GM21529 (cell line): ENCODE results near the gene KCNJ16.
A peak's percentile ranks its signal among the peaks of the same experiment; 100 is the strongest.

Source experiments
- ATAC-seq: cut with Tn5 transposase; IDR thresholded peaks from one replicate; pipeline ENCODE4 v1.9.1; 2021; ENCODE audit not compliant: unreplicated experiment

KCNJ16 gene

GRCh38 chr17:70124723-70125122, 49.7 kb downstream of the KCNJ16 start:
- ATAC-seq: no peak

GRCh38 chr17:70127221-70127873, 52.3 kb downstream of the KCNJ16 start:
- ATAC-seq: no peak

GRCh38 chr17:70128727-70129238, 53.8 kb downstream of the KCNJ16 start:
- no peak for ATAC-seq

GRCh38 chr17:70130289-70130688, 55.3 kb downstream of the KCNJ16 start:
- no peak for ATAC-seq

GRCh38 chr17:70132505-70132904, 57.5 kb downstream of the KCNJ16 start:
- no peak for ATAC-seq

GRCh38 chr17:70134042-70134441, 59.0 kb downstream of the KCNJ16 start:
- ATAC-seq: no peak

GRCh38 chr17:70134777-70135176, 59.8 kb downstream of the KCNJ16 start:
- ATAC-seq: no peak

GRCh38 chr17:70136131-70136530, 61.1 kb downstream of the KCNJ16 start:
- no peak for ATAC-seq

- ATAC-seq: peak; percentile 100
Observed at GRCh38 chr17:70137451-70138230, 62.6 kb downstream of the KCNJ16 start.

- ATAC-seq: no peak
Observed at GRCh38 chr17:70138291-70138865, 63.4 kb downstream of the KCNJ16 start.

GRCh38 chr17:70139449-70139993, 64.5 kb downstream of the KCNJ16 start:
- ATAC-seq: no peak

GRCh38 chr17:70144260-70144846, 69.3 kb downstream of the KCNJ16 start:
- ATAC-seq: no peak

GRCh38 chr17:70153210-70153609, 78.2 kb downstream of the KCNJ16 start:
- no peak for ATAC-seq

GRCh38 chr17:70157151-70157550, 82.1 kb downstream of the KCNJ16 start:
- no peak for ATAC-seq

GRCh38 chr17:70158180-70158579, 83.2 kb downstream of the KCNJ16 start:
- ATAC-seq: no peak

- no peak for ATAC-seq
Observed at GRCh38 chr17:70158591-70158990, 83.6 kb downstream of the KCNJ16 start.

- ATAC-seq: no peak
Observed at GRCh38 chr17:70159980-70160379, 85.0 kb downstream of the KCNJ16 start.

- ATAC-seq: no peak
Observed at GRCh38 chr17:70161519-70161918, 86.5 kb downstream of the KCNJ16 start.

GRCh38 chr17:70165383-70165782, 90.4 kb downstream of the KCNJ16 start:
- ATAC-seq: no peak

GRCh38 chr17:70166615-70167014, 91.6 kb downstream of the KCNJ16 start:
- no peak for ATAC-seq
